Aorta (tissue), 5 donors: ENCODE results near the gene LRPAP1. TPM values are rescaled to one million over a fixed set of nuclear protein-coding genes. Genes with fewer than 3 reads are reported as not detected.

ENCODE experiments used
- ATAC-seq: fragments of 200-7000 bp; cut with Tn5 transposase; one replicate; pipeline ENCODE4 v1.9.1; 2022; ENCODE audit warnings: moderate library complexity; ENCODE audit not compliant: low FRiP score
- DNase-seq, 2 donors: peaks; one replicate each; pipeline ENCODE4 v3.0.0-alpha.2; 2020
- H3K27ac ChIP-seq, 2 donors: one replicate each; pipeline ENCODE4 v1.5.1; 2013; ENCODE audit warnings: low read length in 2 of 2, mild to moderate bottlenecking in 2 of 2, moderate library complexity in 2 of 2, control low read depth in 1 of 2, inconsistent platforms in 1 of 2, low read depth in 1 of 2
- H3K27me3 ChIP-seq, 2 donors: one replicate each; pipeline ENCODE4 v1.6.1; 2013; ENCODE audit warnings: control low read depth in 1 of 2, low read length in 1 of 2, mild to moderate bottlenecking in 1 of 2, moderate library complexity in 1 of 2; ENCODE audit not compliant: insufficient read depth in 2 of 2, control insufficient read depth in 1 of 2
- H3K36me3 ChIP-seq, 2 donors: one replicate each; pipeline ENCODE4 v1.6.1; 2013; ENCODE audit warnings: control low read depth in 1 of 2, low read length in 1 of 2, mild to moderate bottlenecking in 1 of 2; ENCODE audit not compliant: insufficient read depth in 2 of 2, control insufficient read depth in 1 of 2
- H3K4me1 ChIP-seq, 2 donors: one replicate each; pipeline ENCODE4 v1.6.1; 2013; ENCODE audit warnings: low read length in 2 of 2, control low read depth in 1 of 2, mild to moderate bottlenecking in 1 of 2, moderate library complexity in 1 of 2; ENCODE audit not compliant: insufficient read depth in 2 of 2, control insufficient read depth in 1 of 2
- H3K4me3 ChIP-seq, 2 donors: one replicate each; pipeline ENCODE4 v1.5.1; 2013; ENCODE audit warnings: low read length in 2 of 2, control low read depth in 1 of 2, mild to moderate bottlenecking in 1 of 2
- H3K9me3 ChIP-seq: one replicate; pipeline ENCODE4 v1.6.1; 2013; ENCODE audit warnings: mild to moderate bottlenecking, low read length; ENCODE audit not compliant: control insufficient read depth
- WGBS, 2 donors: extraction: QIAGEN DNeasy Blood & Tissue Kit; methylation state at CpG; one replicate each; pipeline ENCODE4 v1.1.7; 2013; 5-methylcytosine and 5-hydroxymethylcytosine counted together
- intact Hi-C, 2 donors: fragments of 100-400 bp; cut with DNase I; formaldehyde crosslinking; loops; one replicate each; pipeline versions ENCODE4 v1.14.2 to v1.15.0; 2022
- polyA plus RNA-seq, 2 donors: library from polyadenylated mRNA; stranded (reverse); fragments of 200-250 nt; gene quantifications; one replicate each; pipeline ENCODE4 v1.2.3, GENCODE V29; 2013
- total RNA-seq, 2 donors: library from RNA; stranded (reverse); fragmentation: NEBNext Ultra II Directional; extraction: Animal tissue kit (Norgen Biotek cat#: 25700); gene quantifications; one replicate each; pipeline ENCODE4 v1.2.1, GENCODE V29; 2021
- donor health status: healthy with polysubstance abuse.
- donor health status: Bipolar disorder and iron deficiency.
- donor health status: DM: no; HTN: no; CAD: no.
- donor health status: DM: no; HTN: no; CAD: no.
- donor health status: DM: yes; HTN: yes; CAD: no.

LRPAP1 gene
- total and polyA plus RNA-seq, 4 donors: 95.4 to 196 (median 132) TPM

- H3K27ac ChIP-seq: peak overlapping the region in 1 of 2 donors; percentile 62
- H3K36me3 ChIP-seq: no peaks in the 10 kb centered on the region
- no peaks in the 10 kb centered on the region for H3K4me1 ChIP-seq
- 86 to 91% methylated on average over 19 of the region's 19 CpGs for WGBS, 2 donors
- intact Hi-C loops: loop anchor here in 1 of 2 donors (5.0 kb wide), 1 partner anchor 190 kb away; the partner anchor contains the start of gene RGS12
- no peaks in the 10 kb centered on the region for H3K9me3 ChIP-seq
- ATAC-seq (no peak), DNase-seq (no peak)
- H3K27me3 ChIP-seq: no peaks in the 10 kb centered on the region
- H3K4me3 ChIP-seq: no peak overlapping the region
Observed at GRCh38 chr4:3481783-3482393, 50.3 kb downstream of the LRPAP1 start.

DNA sequence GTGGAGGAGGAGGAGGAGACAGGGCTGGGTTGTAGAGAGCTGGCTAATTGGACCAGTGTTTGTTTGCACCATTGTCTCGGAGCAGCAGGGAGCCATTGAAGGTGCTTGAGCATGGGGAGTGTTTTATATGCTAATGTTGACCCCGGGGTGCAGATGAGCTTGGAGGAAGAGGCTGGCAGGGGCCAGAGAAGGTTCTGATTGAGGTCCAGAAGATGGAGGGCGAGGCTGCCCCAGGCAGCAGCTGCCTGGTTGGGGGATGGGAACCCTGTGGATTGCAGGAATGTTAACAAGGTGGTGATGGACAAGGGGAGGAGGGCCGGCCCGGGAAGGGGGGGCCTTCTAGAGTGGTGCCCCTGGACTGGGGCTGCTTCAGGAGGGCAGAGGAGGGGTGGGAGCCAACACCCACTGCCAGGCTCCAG is 51.1 kb downstream of the LRPAP1 start:
- ATAC-seq (no peak), DNase-seq (no peak)
- H3K4me3 ChIP-seq: no peak overlapping the region
- no peaks in the 10 kb centered on the region for H3K9me3 ChIP-seq
- H3K4me1 ChIP-seq: no peaks in the 10 kb centered on the region
- H3K27me3 ChIP-seq: no peaks in the 10 kb centered on the region
- peak overlapping the region in 1 of 2 donors; percentile 14 for H3K27ac ChIP-seq
- 72 to 74% methylated on average over 5 of the region's 5 CpGs for WGBS, 2 donors
- H3K36me3 ChIP-seq: no peaks in the 10 kb centered on the region
- intact Hi-C loops: loop anchor here in 1 of 2 donors (5.0 kb wide), 1 partner anchor 189 kb away; the partner anchor contains the start of gene RGS12

DNA sequence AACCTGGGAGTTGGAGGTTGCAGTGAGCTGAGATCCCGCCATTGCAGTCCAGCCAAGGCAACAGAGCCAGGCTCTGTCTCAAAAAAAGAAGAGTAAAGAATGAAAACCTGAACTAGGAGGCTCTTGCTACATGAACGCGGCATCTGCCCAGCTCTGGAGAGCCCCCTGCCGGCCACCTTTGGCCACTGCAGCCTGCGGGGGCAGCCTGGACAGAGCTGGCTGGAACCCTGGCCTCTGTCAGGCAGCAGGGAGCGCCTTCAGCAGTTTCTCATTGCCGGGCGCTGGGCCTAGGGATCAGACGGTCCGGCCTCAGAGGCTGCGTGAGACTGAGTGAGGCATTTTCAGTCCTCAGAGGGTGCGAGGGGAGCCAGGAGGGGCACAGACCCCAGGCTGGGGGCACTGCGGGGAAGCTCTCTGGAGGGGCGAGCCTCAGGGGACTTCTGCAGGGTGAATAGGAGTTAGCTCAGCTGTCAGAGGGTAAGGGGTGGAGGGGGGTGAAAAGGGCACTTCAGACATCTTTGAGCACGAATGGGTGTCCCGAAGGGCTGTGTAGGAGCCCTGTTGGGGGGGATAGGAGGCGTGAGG is 51.6 kb downstream of the LRPAP1 start:
- no peaks in the 10 kb centered on the region for H3K9me3 ChIP-seq
- peak; percentile 78 for ATAC-seq
- peak; percentile 78 to 93 for DNase-seq
- no peaks in the 10 kb centered on the region for H3K36me3 ChIP-seq
- H3K27me3 ChIP-seq: no peaks in the 10 kb centered on the region
- no peaks in the 10 kb centered on the region for H3K4me1 ChIP-seq
- peak overlapping the region in 1 of 2 donors; percentile 6 for H3K27ac ChIP-seq
- 20 to 21% methylated on average over 17 of the region's 17 CpGs for WGBS, 2 donors
- no peak overlapping the region for H3K4me3 ChIP-seq
- intact Hi-C loops: loop anchor here in 1 of 2 donors (5.0 kb wide), 1 partner anchor 188 kb away; the partner anchor contains the start of gene RGS12

- Histone ChIP-seq H3K27ac (no peak overlapping the region), H3K4me3 (no peak overlapping the region), H3K27me3 (no peaks in the 10 kb centered on the region), H3K36me3 (no peaks in the 10 kb centered on the region), H3K4me1 (no peaks in the 10 kb centered on the region), H3K9me3 (no peaks in the 10 kb centered on the region)
- intact Hi-C loops: loop anchor here in 1 of 2 donors (5.0 kb wide), 1 partner anchor 187 kb away; the partner anchor contains the start of gene RGS12
- ATAC-seq: no peak
- no peak for DNase-seq
- WGBS, 2 donors: 83 to 88% methylated on average over 25 of the region's 25 CpGs
Observed at GRCh38 chr4:3479358-3480101, 52.7 kb downstream of the LRPAP1 start.

DNA sequence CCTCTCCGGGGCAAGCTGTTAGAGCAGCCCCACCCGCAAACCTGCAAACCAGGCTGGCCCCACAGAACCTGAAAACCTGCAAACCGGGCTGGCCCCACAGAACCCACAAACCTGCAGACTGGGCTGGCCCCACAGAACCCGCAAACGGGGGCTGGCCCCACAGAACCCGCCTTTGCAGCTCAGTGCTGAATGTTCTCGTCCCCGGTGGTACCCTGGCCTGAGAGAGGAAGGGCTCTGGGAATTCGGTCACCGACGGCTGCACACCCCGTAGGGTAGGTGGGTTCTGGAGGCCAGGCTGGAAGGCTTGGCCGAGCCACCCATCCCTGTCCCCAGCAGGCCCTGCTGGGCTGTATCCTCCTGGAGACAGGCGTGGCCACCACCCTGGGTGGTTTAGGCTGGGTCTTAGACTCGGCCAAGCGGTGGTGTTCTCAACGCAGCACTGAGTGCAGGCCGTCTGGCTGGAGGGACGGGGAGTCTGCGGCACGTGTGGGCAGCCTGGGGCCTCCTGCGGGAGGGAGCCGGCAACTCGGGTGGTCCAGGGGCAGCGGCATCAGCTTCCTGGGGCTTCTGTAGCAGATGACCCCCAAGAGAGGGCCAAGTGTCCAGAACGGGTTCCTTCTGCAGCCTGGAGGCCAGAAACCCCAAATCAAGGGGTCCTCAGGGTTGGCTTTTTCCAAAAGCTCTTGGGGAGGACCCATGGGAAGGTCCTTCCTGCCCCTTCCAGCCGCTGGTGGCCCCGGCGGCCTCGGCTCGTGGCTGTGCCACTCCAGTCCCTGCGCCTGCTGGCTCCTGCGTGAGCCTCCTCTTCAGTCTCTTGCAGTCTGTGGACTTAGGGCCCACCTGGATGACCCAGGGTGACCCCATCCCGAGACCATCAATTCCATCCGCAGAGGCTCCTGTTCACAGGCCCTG is 53.5 kb downstream of the LRPAP1 start:
- WGBS, 2 donors: 88 to 95% methylated on average over 35 of the region's 35 CpGs
- no peak overlapping the region for H3K27ac ChIP-seq
- H3K4me3 ChIP-seq: no peak overlapping the region
- intact Hi-C loops: no loop called here
- H3K4me1 ChIP-seq: no peaks in the 10 kb centered on the region
- DNase-seq: no peak
- H3K36me3 ChIP-seq: no peaks in the 10 kb centered on the region
- ATAC-seq: no peak
- H3K9me3 ChIP-seq: no peaks in the 10 kb centered on the region
- H3K27me3 ChIP-seq: no peaks in the 10 kb centered on the region

DNA sequence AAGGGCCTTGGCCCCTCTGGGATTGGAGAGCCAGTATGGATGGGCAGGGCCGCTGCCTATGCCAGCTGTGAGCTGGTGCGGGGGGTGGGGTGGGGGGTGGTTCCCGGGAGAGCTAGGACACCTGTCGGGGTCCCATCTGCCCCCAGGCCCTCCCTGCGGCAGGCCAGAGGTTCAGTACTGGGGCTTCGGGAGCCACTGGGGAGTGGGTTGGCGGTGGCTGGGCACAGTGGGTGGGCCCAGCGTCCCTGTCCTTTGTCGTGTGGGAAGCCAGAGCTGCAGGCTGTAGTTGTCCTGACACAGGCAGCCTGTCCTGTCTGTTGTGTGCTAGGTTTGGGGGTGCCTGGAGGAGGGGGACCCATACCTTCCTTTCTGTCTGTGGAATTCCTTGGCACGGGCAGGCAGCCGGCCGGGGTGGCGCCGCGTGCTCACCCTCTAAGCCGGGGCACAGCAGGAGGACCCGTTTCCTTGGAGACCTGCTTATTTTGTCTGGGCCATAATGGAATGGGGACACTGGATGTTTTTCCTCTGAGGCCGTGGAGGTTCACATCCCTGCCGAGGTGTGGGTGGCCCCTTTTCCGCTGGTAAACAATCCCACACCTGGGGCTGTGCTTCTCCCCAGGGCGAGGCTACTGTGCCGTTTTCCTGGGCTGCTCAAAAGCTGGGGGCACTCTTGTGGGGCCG is 54.3 kb downstream of the LRPAP1 start:
- WGBS, 2 donors: 72 to 76% methylated on average over 23 of the region's 23 CpGs
- no peaks in the 10 kb centered on the region for H3K36me3 ChIP-seq
- no peaks in the 10 kb centered on the region for H3K27me3 ChIP-seq
- no peak for DNase-seq
- intact Hi-C loops: no loop called here
- no peak overlapping the region for H3K4me3 ChIP-seq
- H3K27ac ChIP-seq: no peak overlapping the region
- ATAC-seq: no peak
- no peaks in the 10 kb centered on the region for H3K4me1 ChIP-seq
- H3K9me3 ChIP-seq: no peaks in the 10 kb centered on the region

GRCh38 chr4:3476936-3477749 is 55.1 kb downstream of the LRPAP1 start:
- ATAC-seq: no peak
- Histone ChIP-seq H3K9me3 (no peaks in the 10 kb centered on the region), H3K4me1 (no peaks in the 10 kb centered on the region), H3K27ac (no peak overlapping the region), H3K4me3 (no peak overlapping the region), H3K36me3 (no peaks in the 10 kb centered on the region), H3K27me3 (no peaks in the 10 kb centered on the region)
- 92 to 94% methylated on average over 23 to 27 of the region's 27 CpGs for WGBS, 2 donors
- DNase-seq: no peak
- intact Hi-C loops: no loop called here
